Activated T-cell treated with anti-CD3 and anti-CD28 coated beads, Interleukin-2, amount 50 U/mL, for 48 hours (primary cell): ENCODE measurements around the gene CA6.
"Not testable (repeated sequence)": the region's sequence is repeated elsewhere in the genome, so short reads cannot be mapped to it uniquely, and the experiment has no call there.

Experiments used
- DNase-seq, 2 experiments: peaks; one replicate each; pipeline ENCODE4 v3.0.0-alpha.2; 2020

CA6 gene

DNA sequence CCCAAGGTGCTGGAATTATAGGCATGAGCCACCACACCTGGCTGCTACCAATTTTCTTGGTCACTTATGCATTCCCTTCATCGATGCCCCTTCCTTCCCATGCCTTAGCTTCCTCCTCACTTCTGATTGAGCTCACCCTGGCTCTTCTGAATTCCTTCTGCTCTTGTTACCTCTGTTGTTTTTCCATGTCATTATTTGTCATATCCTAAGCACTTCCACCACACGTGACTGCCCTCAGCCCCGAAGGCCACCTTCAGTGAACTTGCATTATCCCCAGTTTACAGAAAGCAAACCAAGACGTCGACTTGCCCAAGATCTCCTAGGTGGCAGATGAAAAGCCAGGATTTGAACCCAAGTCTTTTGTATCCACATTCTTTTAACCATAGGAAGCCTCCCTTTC lies 30.7 kb downstream of the CA6 start:
- no peak for DNase-seq

DNA sequence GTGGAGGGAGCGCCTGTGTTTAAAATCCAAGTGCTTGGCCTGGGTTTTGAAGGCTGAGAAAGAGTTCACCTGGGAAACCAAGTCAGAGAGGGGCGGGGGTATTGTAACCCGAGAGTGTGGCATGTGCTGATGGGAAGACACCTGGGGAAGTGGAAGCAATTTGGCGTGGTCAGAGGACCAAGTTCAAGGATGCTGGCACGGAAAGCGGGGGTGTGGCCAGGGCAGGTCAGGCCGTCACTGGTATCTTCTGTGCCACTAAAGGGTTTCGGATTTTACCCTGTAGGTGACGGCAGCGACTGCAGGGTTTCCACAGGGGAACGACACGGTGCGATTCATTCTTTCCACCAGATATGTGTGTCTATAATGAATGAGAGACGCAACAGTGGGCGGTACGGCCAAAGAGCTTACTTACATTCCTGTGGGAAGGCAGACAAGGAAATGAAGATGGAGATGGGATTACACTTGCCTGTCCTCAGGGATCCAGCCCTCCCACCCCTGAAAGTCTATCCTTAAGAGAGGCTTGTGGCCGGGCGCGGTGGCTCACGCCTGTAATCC lies 31.3 kb downstream of the CA6 start:
- no peak for DNase-seq

GRCh38 chr1:8980656-8981055 lies 35.0 kb downstream of the CA6 start:
- DNase-seq: no peak

GRCh38 chr1:8981169-8981568 lies 35.5 kb downstream of the CA6 start:
- DNase-seq: no peak

GRCh38 chr1:8984203-8984602 lies 38.5 kb downstream of the CA6 start:
- DNase-seq: no peak

GRCh38 chr1:8984990-8985389 lies 39.3 kb downstream of the CA6 start:
- no peak for DNase-seq

DNA sequence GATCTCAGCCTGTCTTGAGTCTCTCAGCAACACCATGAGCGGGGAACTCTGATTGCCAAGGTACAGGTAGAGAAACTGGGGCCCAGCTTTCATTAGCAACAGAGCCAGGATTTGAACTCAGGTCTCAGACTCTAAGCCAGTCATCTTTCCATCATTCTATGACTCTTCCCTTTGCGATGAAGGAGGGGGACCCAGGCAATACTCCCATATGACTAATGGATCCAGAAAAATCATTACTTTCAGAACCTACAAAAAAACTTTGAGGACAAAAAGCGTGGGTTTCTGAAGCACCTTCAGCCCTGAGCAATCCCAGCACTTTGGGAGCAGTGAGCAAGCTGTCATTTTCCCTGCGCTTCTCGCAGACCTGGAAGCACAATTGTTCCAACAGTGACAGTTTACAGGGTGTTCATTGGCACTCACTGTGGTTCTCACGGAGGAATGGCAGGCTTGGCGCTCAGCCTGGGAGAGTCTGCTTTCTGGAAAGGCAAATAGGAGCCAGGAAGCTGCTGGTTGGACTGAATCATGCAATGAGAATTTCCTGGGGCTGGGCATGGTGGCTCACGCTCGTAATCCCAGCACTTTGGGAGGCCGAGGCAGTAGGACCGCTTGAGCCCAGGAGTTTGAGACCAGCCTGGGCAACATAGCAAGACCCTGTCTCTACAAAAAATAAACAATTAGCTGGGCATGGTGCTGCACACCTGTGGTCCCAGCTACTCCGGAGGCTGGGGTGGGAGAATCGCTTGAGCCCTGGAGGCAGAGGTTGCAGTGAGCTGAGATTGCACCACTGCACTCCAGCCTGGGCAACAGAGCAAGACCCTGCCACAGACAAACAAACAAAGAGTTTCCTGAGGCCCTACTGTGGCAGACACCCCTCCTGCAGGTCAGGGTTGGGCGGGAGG lies 40.5 kb downstream of the CA6 start:
- DNase-seq: no peak

- no peak for DNase-seq
These were observed 41.1 kb downstream of the CA6 start for GRCh38 chr1:8986814-8987190.

DNA sequence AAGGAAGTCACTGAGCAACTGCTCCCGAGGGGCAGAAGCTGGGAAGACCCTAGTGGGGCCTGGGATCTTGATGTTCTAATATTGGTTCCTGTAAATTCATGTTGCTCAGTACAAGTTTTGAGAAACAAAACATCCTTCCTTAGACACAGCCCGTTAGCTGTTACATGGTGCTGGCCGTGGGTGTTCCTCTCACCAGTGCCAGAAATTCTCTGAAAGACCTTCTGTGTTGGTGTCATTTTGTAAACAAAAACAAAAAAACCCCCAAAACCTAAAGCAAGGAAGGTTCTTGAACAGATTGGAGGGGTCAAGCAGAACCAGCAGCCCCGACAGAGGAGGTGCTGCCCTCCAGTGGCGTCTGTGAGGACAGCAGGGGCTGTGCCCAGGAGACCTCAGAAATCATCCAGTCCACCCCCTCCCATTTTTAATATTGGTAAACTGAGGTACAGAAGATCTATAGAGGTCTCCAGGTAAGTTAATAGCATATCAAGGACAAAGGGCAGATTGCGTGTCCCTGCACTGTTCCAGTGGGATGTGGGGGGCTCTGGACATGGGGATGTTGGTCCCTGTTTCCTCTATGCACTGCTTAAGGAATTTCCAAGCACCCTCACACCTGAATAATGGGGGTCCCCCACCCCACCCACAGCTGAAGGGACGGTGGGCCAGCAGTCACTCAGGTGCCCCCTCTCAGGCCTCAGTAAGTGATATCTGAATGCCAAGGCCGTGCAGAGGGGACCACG lies 42.4 kb downstream of the CA6 start:
- DNase-seq: peak; percentile 83 to 85

DNA sequence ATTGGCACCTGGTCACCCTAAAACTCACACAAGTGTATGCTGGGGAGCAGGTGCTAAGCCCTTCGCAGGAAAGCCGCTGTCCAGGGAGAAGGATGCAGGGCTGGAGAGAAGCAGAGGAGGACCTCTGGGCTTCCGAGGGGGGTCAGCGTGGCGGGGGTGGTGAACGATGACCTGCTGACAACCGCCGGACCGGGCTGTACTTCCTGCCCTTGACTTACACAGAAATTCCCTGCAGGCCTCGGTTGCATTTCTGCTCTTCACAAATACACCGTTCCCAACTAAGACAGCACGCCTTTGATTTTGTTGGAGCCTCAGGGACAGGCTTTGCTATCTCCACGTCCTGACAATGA lies 42.9 kb downstream of the CA6 start:
- DNase-seq: no peak

DNA sequence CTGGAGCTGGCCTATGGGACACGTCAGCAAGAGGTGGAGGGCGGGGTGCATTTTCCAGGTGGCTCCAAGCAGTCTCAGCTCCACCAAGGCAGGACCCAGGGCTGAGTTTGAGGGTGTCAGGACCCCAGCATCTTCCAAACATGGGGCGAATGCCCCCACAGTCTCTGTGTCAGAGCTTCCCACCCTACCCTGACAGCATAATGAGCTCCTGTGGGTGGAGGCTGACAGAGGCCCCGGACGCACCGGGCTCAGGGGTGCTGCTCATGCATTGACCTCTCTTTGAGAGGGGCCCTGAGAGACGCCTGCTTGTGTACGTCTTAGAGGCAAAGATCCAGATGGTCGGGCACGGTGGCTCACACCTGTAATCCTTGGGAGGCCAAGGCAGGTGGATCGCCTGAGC lies 43.4 kb downstream of the CA6 start:
- DNase-seq: no peak

DNA sequence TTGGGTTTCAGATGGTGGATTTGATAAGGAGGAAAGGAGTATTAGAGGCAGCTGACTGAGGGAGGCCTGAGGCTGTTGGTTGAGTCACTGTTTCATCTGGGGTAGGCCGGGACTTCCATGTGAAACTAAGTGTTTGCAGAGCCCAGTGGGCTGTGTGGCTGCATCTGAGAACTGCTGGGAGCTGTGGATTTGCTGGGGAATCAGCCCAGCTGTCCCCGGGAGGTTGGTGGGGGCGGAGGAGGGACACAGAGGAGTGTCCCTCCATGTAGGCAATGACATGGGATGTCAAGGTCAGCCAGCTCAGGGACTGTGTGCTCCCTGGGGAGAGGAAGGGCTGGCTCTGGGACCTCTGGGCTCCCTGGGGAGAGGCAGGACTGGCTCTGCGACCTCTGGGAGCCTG lies 44.2 kb downstream of the CA6 start:
- DNase-seq: no peak

- no peak for DNase-seq
These were observed 47.4 kb downstream of the CA6 start for GRCh38 chr1:8992936-8993687.

- DNase-seq: not testable (repeated sequence)
These were observed 48.5 kb downstream of the CA6 start for GRCh38 chr1:8993962-8994675.

DNA sequence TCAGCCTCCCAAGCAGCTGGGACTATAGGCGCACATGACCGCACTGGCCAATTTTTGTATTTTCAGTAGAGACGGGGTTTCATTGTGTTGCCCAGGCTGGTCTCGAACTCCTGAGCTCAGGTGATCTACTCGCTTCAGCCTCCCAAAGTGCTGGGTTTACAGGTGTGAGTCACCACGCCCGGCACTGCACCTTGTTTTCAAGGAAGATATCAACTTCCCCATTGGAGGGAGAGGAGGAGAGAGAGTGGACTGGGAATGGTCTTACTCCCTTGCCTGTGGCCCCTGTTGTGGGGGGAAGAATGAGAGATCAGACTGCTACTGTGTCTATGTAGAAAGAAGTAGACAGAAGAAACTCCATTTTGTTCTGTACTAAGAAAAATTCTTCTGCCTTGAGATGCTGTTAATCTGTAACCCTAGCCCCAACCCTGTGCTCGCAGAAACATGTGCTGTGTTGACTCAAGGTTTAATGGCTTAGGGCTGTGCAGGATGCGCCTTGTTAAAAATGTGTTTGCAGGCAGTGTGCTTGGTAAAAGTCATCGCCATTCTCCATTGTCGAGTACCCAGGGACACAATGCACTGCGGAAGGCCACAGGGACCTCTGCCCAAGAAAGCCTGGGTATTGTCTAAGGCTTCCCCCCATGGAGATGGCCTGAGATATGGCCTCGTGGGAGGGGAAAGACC lies 56.0 kb downstream of the CA6 start:
- DNase-seq: not testable (repeated sequence)

DNA sequence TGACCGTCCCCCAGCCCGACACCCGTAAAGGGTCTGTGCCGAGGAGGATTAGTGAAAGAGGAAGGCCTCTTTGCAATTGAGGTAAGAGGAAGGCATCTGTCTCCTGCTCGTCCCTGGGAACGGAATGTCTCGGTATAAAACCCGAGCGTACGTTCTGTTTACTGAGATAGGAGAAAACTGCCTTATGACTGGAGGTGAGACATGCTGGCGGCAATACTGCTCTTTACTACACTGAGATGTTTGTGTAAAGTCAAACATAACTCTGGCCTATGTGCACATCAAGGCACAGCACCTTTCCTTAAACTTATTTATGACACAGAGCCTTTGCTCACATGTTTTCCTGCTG lies 56.5 kb downstream of the CA6 start:
- DNase-seq: not testable (repeated sequence)

GRCh38 chr1:9004031-9004699 lies 58.5 kb downstream of the CA6 start:
- no peak for DNase-seq

DNA sequence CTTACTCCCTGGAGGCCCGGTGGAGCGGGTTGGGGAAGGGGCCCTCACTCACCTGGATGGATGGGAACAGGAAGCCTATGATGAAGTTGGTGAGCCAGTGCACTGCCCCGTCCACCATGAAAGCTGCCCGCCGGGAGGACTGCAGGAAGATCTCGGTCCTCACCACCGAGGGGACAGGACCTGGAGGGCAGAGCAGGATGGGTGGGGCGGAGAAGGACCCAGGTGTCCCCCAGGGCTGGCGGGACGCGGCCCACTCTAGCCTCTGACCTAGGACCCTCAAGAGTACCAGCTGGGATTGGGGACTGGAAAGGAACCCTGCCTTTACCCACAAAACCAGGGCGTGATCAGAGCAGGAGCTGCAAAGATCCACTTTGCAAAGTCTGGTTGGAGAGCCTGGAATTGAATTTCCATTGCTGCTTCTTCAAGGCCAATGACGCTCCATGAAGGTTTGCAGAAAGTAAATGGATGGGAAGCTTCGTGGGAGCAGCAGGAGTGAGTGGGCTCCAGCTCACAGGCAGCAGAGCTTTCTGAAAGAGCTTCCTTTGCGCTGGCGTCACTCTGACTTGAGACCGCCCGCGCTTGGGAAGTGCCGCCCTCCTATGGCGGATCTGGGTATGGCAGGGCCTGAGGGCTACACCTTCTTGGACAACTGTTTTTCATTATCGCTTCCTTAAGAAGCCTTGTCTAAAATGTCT lies 59.2 kb downstream of the CA6 start:
- DNase-seq: peak; percentile 93

- no peak for DNase-seq
These were observed 59.7 kb downstream of the CA6 start for GRCh38 chr1:9005395-9005708.

- no peak for DNase-seq
These were observed 61.4 kb downstream of the CA6 start for GRCh38 chr1:9006956-9007615.

- no peak for DNase-seq
These were observed 62.6 kb downstream of the CA6 start for GRCh38 chr1:9008236-9008635.
